LNCAP (cell line): Measurements from ENCODE around the gene PTPRN2.

ENCODE experiments used
- TF ChIP-seq, protein P1 (sequence below): fragments of 450-650 bp; IDR thresholded peaks from 2 replicates; pipeline ENCODE4 v1.5.1; 2017; ENCODE audit warnings: mild to moderate bottlenecking

PTPRN2 gene

DNA sequence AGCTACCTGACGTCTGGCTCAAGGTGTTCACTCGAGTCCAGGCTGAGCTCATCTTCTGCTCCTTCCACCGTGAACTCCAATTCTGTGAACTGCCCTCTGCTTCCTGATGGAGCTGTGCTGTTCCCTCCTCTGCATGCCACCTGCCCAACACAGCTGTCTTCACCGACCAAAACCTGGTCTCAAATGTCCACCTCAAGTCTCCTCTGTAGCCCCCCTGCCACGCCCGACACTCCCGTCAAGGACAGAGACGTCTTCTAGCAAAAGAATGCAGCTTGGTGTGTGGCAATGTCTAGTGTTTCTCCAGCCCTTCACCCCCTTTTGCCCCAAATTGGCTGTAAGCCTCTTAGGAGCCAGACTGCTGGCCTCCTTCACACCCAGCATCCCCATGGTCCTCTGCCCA, 945.8 kb downstream of the PTPRN2 start:
- TF ChIP-seq, protein P1, sequence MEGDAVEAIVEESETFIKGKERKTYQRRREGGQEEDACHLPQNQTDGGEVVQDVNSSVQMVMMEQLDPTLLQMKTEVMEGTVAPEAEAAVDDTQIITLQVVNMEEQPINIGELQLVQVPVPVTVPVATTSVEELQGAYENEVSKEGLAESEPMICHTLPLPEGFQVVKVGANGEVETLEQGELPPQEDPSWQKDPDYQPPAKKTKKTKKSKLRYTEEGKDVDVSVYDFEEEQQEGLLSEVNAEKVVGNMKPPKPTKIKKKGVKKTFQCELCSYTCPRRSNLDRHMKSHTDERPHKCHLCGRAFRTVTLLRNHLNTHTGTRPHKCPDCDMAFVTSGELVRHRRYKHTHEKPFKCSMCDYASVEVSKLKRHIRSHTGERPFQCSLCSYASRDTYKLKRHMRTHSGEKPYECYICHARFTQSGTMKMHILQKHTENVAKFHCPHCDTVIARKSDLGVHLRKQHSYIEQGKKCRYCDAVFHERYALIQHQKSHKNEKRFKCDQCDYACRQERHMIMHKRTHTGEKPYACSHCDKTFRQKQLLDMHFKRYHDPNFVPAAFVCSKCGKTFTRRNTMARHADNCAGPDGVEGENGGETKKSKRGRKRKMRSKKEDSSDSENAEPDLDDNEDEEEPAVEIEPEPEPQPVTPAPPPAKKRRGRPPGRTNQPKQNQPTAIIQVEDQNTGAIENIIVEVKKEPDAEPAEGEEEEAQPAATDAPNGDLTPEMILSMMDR = no peak

- TF ChIP-seq, protein P1 = no peak
These were observed 947.5 kb downstream of the PTPRN2 start for GRCh38 chr7:157640144-157640543.

GRCh38 chr7:157638563-157638962, 949.1 kb downstream of the PTPRN2 start:
- TF ChIP-seq, protein P1 = no peak

GRCh38 chr7:157637216-157637949, 950.2 kb downstream of the PTPRN2 start:
- TF ChIP-seq, protein P1 = no peak

- TF ChIP-seq, protein P1 = no peak
These were observed 952.0 kb downstream of the PTPRN2 start for GRCh38 chr7:157635669-157636068.

GRCh38 chr7:157635148-157635500, 952.5 kb downstream of the PTPRN2 start:
- TF ChIP-seq, protein P1 = no peak

- TF ChIP-seq, protein P1 = no peak
These were observed 953.0 kb downstream of the PTPRN2 start for GRCh38 chr7:157634401-157635147.
